Small intestine (tissue), 7 donors: ENCODE results near the gene JARID2. TPM values are rescaled to one million over a fixed set of nuclear protein-coding genes. Genes with fewer than 3 reads are reported as not detected.

Experiments used
- DNase-seq, 2 donors: peaks; one replicate each; pipeline versions ENCODE4 v3.0.0 to v3.0.0-alpha.2; 2013
- FAIRE-seq: peaks from 2 replicates; lab custom pipeline; 2012; peaks lifted over from hg19 to GRCh38; lab: Jason Lieb, UNC
- H3K27ac ChIP-seq, 3 donors: one replicate each; pipeline ENCODE4 v1.5.1; 2013; ENCODE audit warnings: low read length in 2 of 3, mild to moderate bottlenecking in 2 of 3, control low read depth in 1 of 3, inconsistent platforms in 1 of 3, low read depth in 1 of 3, moderate library complexity in 1 of 3
- H3K27me3 ChIP-seq, 3 donors: one replicate each; pipeline ENCODE4 v1.6.1; 2013; ENCODE audit warnings: low read length in 3 of 3, inconsistent platforms in 1 of 3; ENCODE audit not compliant: control insufficient read depth in 3 of 3, insufficient read depth in 3 of 3
- H3K36me3 ChIP-seq, 3 donors: one replicate each; pipeline ENCODE4 v1.6.1; 2013; ENCODE audit warnings: low read length in 3 of 3, inconsistent platforms in 1 of 3, low read depth in 1 of 3, mild to moderate bottlenecking in 1 of 3, moderate library complexity in 1 of 3; ENCODE audit not compliant: control insufficient read depth in 3 of 3, insufficient read depth in 2 of 3
- H3K4me1 ChIP-seq, 3 donors: one replicate each; pipeline ENCODE4 v1.6.1; 2013; ENCODE audit warnings: low read length in 2 of 3, inconsistent platforms in 1 of 3, low read depth in 1 of 3, mild to moderate bottlenecking in 1 of 3, moderate library complexity in 1 of 3; ENCODE audit not compliant: control insufficient read depth in 3 of 3, insufficient read depth in 2 of 3
- H3K4me3 ChIP-seq, 3 donors: one replicate each; pipeline ENCODE4 v1.5.1; 2013; ENCODE audit warnings: low read length in 3 of 3, control low read depth in 1 of 3, inconsistent platforms in 1 of 3, low read depth in 1 of 3, mild to moderate bottlenecking in 1 of 3, moderate library complexity in 1 of 3
- H3K9me3 ChIP-seq, 2 donors: one replicate each; pipeline ENCODE4 v1.6.1; 2013; ENCODE audit warnings: low read depth in 1 of 2, low read length in 1 of 2; ENCODE audit not compliant: control insufficient read depth in 2 of 2, insufficient read depth in 1 of 2
- WGBS, 3 donors: extraction: QIAGEN DNeasy Blood & Tissue Kit; methylation state at CpG; one replicate each; pipeline ENCODE4 v1.1.7; 2013; 5-methylcytosine and 5-hydroxymethylcytosine counted together
- polyA plus RNA-seq, 4 donors: library from polyadenylated mRNA; stranded (reverse) in 3 of 4; unstranded in 1 of 4; fragments of 200-250 nt in 3 of 4; fragments of 120-200 nt in 1 of 4; gene quantifications; one replicate each; pipeline versions ENCODE4 v1.2.1 to v1.2.3, GENCODE V29; 2013
- donor health status: healthy with polysubstance abuse.
- donor health status: control.
- donor health status: control.
- donor health status: Bipolar disorder and iron deficiency.
- donor health status: healthy.

JARID2 gene
- polyA plus RNA-seq, 4 donors, result 4.9 to 10.5 (median 6.7) TPM

GRCh38 chr6:15274692-15275387 lies 29.0 kb downstream of the JARID2 start:
- no peak overlapping the region for H3K4me3 ChIP-seq
- H3K27me3 ChIP-seq, result no peaks in the 10 kb centered on the region
- 78 to 92% (median 81%) methylated on average over 2 of the region's 2 CpGs for WGBS, 3 donors
- FAIRE-seq (no peak), DNase-seq (no peak)
- H3K9me3 ChIP-seq, result no peaks in the 10 kb centered on the region
- peak overlapping the region in 1 of 3 donors; percentile 11 for H3K27ac ChIP-seq
- H3K4me1 ChIP-seq, result peaks cover 0 to 16% (median 8%) of the 10 kb centered on the region in 3 donors
- H3K36me3 ChIP-seq, result peaks cover 0 to 5% (median 0%) of the 10 kb centered on the region in 3 donors

- Histone ChIP-seq H3K4me1 (peaks cover 3 to 18% (median 13%) of the 10 kb centered on the region in 3 donors), H3K4me3 (no peak overlapping the region), H3K36me3 (peaks cover 0 to 5% (median 0%) of the 10 kb centered on the region in 3 donors), H3K9me3 (no peaks in the 10 kb centered on the region), H3K27ac (no peak overlapping the region), H3K27me3 (no peaks in the 10 kb centered on the region)
- FAIRE-seq (no peak), DNase-seq (no peak)
- WGBS, 3 donors, result 81 to 90% (median 88%) methylated on average over 7 of the region's 7 CpGs
Observed at GRCh38 chr6:15276036-15276985, 30.4 kb downstream of the JARID2 start.

GRCh38 chr6:15279047-15279661 lies 33.3 kb downstream of the JARID2 start:
- peak; percentile 39 to 40 for DNase-seq
- no peak for FAIRE-seq
- peaks cover 3 to 18% (median 15%) of the 10 kb centered on the region in 3 donors for H3K4me1 ChIP-seq
- no peak overlapping the region for H3K4me3 ChIP-seq
- no peaks in the 10 kb centered on the region for H3K27me3 ChIP-seq
- H3K9me3 ChIP-seq, result no peaks in the 10 kb centered on the region
- H3K36me3 ChIP-seq, result peaks cover 0 to 2% (median 0%) of the 10 kb centered on the region in 3 donors
- 32 to 71% (median 66%) methylated on average over 5 of the region's 5 CpGs for whole genome bisulfite sequencing, 3 donors
- peak overlapping the region in 1 of 3 donors; percentile 71 for H3K27ac ChIP-seq

GRCh38 chr6:15280028-15280427 lies 34.2 kb downstream of the JARID2 start:
- Histone ChIP-seq H3K27ac (peak overlapping the region in 1 of 3 donors; percentile 2), H3K4me1 (peaks cover 3 to 18% (median 11%) of the 10 kb centered on the region in 3 donors), H3K36me3 (peaks cover 0 to 2% (median 0%) of the 10 kb centered on the region in 3 donors), H3K4me3 (no peak overlapping the region), H3K27me3 (no peaks in the 10 kb centered on the region), H3K9me3 (no peaks in the 10 kb centered on the region)
- DNase-seq, result no peak
- no peak for FAIRE-seq
- 10 to 23% (median 21%) methylated on average over 6 of the region's 6 CpGs for WGBS, 3 donors

- H3K4me1 ChIP-seq, result peaks cover 3 to 13% (median 10%) of the 10 kb centered on the region in 3 donors
- no peak for DNase-seq
- H3K4me3 ChIP-seq, result no peak overlapping the region
- H3K36me3 ChIP-seq, result peaks cover 0 to 2% (median 0%) of the 10 kb centered on the region in 3 donors
- no peaks in the 10 kb centered on the region for H3K9me3 ChIP-seq
- WGBS, 3 donors, result 82 to 90% (median 89%) methylated on average over 8 of the region's 8 CpGs
- H3K27me3 ChIP-seq, result no peaks in the 10 kb centered on the region
- H3K27ac ChIP-seq, result no peak overlapping the region
- no peak for FAIRE-seq
Observed at GRCh38 chr6:15280961-15281360, 35.1 kb downstream of the JARID2 start.

- Histone ChIP-seq H3K27ac (no peak overlapping the region), H3K27me3 (no peaks in the 10 kb centered on the region), H3K9me3 (no peaks in the 10 kb centered on the region), H3K36me3 (peaks cover 0 to 2% (median 0%) of the 10 kb centered on the region in 3 donors), H3K4me1 (peaks cover 3 to 13% (median 10%) of the 10 kb centered on the region in 3 donors), H3K4me3 (no peak overlapping the region)
- WGBS, 3 donors, result 86 to 97% (median 92%) methylated on average over 4 of the region's 4 CpGs
- FAIRE-seq, result no peak
- DNase-seq, result no peak
Observed at GRCh38 chr6:15282334-15282733, 36.5 kb downstream of the JARID2 start.

- Histone ChIP-seq H3K9me3 (no peaks in the 10 kb centered on the region), H3K4me1 (peaks cover 3 to 10% (median 9%) of the 10 kb centered on the region in 3 donors), H3K4me3 (no peak overlapping the region), H3K27ac (no peak overlapping the region), H3K27me3 (no peaks in the 10 kb centered on the region), H3K36me3 (no peaks in the 10 kb centered on the region)
- no peak for DNase-seq
- no peak for FAIRE-seq
- WGBS, 3 donors, result 78 to 89% (median 88%) methylated on average over 3 of the region's 3 CpGs
Observed at GRCh38 chr6:15283986-15284361, 38.1 kb downstream of the JARID2 start.

GRCh38 chr6:15284743-15285142 lies 38.9 kb downstream of the JARID2 start:
- Histone ChIP-seq H3K9me3 (no peaks in the 10 kb centered on the region), H3K27ac (no peak overlapping the region), H3K4me1 (peaks cover 3 to 10% (median 3%) of the 10 kb centered on the region in 3 donors), H3K4me3 (no peak overlapping the region), H3K36me3 (no peaks in the 10 kb centered on the region), H3K27me3 (no peaks in the 10 kb centered on the region)
- WGBS, 3 donors, result 93 to 100% (median 100%) methylated on average over 1 of the region's 1 CpG
- DNase-seq, result no peak
- no peak for FAIRE-seq
